Suppressor macrophage treated with lipopolysaccharide for 4 hours (primary cell): ENCODE measurements around the gene STIM2.
A peak's percentile ranks its signal among the peaks of the same experiment; 100 is the strongest.
"Not testable (repeated sequence)": the region's sequence is repeated elsewhere in the genome, so short reads cannot be mapped to it uniquely, and the experiment has no call there.

Experiments used
- DNase-seq: peaks from one replicate; pipeline ENCODE4 v3.0.0-alpha.2; 2020

STIM2 gene

GRCh38 chr4:26860157-26860921, at the start of gene STIM2:
Gene STIM2, plus strand, starts transcription at chr4:26860841.
- peak; percentile 98 for DNase-seq

DNA sequence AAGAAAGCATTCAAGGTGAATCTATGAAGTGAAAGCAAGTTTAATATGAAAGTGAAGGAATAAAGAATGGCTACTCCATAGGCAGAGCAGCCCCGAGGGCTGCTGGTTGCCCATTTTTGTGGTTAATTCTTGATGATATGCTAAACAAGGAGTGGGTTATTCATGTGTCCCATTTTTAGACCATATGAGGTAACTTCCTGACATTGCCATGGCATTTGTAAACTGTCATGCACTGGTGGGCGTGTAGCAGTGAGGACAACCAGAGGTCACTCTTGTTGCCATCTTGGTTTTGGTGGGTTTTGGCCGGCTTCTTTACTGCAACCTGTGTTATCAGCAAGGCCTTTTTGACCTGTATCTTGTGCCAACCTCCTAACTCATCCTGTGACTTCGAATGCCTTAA, 49.1 kb upstream of the STIM2 start:
- DNase-seq = peak; percentile 17

DNA sequence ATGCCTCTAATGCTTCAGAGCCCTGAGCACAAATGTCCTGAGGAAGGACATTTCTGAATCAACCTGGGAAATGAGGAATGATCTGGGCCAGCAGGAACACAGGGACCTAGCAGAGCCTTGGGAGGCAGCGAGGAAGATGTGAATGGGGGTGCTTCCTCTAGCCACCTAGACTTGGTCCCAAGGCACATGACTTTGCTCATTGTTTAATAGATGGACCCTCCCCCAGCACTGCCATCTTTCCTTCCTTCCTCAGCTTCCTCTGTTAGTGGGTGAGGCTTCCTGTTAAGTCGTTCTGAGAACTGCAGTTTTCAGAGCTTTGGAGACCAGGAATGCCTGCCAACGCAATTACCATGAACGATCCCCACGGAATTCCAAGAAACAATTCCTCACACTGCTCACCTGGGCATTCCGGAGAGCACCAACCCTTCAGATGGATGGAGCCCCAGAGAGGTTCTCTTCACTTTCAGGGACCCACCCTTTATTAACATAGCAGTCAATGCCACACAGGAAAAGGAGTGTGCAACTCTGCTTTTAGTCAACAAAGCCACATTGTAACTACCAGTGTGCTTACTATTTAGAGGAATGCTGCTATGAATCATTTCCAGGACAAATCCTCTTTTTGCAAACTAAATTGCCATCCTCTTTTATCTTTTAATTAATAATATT, 48.5 kb upstream of the STIM2 start:
- DNase-seq = no peak

DNA sequence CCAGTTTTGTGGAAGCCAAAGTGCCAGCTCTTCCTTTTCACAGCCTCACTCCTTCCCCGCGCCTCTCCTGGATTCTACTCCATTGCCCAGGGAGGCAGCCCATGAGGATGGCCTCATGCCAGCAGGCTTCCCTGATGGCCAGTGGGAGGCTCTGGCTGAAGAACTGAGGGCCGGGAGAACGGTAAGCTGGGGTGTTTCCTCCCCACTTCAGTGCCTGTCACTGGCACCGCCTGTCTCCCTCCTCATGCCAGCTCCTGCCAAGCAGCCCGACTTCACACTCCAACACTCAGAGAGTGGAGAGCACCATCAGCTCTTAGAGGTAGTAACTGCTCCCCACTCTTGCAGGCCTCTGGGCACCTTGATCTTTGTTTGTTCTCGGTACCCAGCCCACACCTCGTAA, 46.9 kb upstream of the STIM2 start:
- no peak for DNase-seq

DNA sequence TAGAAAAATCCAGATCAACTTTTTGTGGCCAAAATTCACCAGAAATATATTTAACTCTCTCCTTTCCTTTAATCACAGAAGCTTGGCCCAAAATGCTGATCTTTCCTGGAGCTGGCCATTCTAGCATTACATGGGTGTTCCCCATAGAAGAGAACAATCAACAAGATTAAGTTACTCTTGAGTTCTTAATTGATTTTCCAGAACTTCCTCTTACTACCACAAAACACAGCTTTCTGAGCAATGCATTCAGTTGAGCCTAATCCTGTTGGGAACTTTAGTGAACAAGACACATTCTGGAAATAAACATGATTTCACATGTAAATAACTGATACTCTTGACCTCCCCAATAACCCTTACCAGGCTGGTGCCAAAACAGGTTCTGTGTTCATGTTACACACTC, 45.4 kb upstream of the STIM2 start:
- DNase-seq = no peak

GRCh38 chr4:26815706-26816105, 44.9 kb upstream of the STIM2 start:
- no peak for DNase-seq

DNA sequence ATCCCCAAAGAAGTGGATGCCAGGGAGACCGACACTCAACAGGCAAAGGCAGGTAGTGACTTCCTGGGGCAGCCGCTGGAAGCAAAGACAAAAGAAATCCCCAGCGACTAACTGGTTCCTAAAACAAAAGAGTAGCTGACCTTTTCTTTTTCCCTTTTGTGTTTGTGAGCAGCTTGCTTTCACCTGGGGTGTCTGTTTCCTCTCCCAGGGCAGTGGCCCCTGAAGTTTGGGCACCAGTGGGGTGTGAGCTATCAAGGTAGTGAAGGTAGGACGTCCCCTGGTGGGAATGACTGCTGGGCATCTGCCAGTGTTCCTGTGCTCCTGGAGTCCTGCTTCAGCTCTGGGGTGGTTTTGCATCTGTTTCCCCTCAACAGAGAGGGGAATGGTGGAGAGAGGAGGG, 41.6 kb upstream of the STIM2 start:
- DNase-seq = no peak

GRCh38 chr4:26819478-26820095, 41.1 kb upstream of the STIM2 start:
- no peak for DNase-seq

DNA sequence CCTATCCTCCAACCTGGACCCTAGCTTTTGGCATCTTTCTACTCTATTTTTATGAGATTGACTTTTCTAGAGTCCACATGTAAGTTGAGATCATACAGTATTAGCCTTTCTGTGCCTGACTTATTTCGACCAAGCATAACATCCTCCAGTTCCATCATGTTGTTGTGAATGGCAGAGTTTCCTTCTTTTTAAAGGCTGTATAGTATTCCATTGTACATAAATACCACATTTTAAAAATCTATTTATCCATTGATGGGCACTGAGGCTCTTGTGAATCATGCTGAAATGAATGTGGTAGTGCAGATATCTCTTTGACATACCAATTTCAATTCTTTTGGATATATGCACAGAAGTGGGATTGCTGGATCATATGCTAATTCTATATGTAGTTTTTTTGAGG, 40.3 kb upstream of the STIM2 start:
- no peak for DNase-seq

DNA sequence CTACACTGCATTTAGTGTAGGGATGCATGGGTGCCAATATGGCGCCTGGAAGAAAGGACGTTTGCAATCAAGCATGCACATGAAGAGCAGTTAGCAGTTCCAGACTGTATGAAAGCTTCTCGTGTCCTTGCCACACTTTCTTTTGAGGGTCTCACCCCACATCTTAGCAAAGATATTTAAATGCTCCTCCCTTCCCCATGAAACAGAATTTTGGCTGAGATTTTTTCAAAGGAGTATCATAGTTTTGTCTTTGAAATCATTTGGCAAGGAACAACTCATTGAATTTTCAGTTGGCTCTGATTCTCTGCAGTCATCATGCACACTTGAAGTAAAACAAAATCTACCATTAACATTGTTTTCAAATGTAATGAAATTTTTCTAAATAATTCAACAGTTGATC, 39.6 kb upstream of the STIM2 start:
- DNase-seq = no peak

DNA sequence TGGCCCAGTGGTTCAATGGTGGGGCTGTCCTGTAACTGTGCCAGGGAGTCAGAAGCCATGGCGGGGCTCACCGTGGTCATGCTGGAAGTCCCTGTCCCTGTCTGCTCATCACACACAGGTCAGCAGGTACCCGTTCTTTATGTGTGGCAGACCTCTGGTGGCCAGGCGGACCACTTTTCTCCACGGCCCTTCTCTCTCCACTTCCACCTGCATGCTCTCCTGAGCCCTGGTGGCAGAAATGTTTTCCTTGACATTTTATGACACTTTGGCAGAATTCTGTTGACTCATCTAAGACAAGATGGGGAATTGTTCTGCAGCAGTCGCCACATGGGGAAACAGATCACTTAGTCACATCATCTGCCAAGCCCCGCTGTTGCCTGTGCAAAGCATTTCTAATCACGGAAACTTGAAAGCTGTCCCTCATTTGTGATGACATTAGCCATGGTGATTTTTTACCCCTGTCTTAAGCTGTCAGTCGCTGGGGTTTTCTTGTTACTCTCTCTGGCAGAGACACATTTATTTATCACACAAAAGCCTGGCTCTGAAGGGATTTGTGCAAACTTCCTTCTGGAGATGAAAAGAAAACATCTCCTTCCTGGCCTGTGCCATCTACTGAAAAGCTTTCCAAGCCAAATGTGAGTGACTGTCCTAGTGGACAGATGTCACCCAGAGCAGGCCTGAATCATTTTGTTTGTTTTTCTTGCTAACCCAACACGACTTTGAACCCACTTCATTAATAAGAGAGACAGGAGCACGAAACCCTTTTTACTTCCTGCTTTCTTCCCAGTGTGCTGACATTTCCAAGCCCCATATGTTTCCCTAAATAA, 38.8 kb upstream of the STIM2 start:
- DNase-seq = peak; percentile 72

DNA sequence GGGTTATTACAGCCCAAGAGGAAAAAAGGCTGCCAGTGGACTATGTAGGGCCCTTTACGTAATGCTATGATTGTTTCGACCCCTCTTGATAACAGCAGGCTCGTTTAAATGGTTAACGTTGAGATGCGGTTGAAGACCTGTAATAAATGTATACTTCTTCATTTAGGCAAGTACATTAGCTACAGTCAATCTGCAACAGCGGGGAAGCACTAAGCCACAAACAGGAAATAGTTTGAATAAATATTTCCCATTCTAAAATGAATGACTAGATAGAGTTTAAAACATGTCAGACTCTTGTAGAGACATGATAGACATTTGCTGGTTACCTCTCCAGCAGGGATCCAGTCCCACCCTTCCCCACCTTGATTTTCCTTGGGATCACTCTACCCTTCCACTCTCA, 38.1 kb upstream of the STIM2 start:
- peak; percentile 45 for DNase-seq

- not testable (repeated sequence) for DNase-seq
Observed at GRCh38 chr4:26822974-26823373, 37.7 kb upstream of the STIM2 start.

DNA sequence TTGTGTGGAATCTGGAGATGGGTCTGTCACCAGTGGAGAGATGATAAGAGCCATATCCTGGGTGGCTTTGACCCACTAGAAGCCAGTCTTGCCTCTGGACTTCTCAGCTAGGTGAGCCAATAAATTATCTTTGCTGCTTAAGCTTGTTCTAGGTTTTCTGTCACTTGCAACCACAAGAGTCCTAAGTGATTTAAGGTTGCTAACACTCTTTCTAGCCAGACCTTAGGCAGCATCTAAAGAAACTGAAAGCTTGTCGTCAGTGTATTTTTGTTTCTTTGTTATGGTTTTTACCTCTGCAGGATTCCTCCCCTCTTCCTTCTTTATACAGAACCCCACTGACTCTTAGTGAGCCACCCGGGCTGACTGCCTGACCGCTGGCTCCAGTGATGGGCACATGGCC, 37.1 kb upstream of the STIM2 start:
- no peak for DNase-seq

DNA sequence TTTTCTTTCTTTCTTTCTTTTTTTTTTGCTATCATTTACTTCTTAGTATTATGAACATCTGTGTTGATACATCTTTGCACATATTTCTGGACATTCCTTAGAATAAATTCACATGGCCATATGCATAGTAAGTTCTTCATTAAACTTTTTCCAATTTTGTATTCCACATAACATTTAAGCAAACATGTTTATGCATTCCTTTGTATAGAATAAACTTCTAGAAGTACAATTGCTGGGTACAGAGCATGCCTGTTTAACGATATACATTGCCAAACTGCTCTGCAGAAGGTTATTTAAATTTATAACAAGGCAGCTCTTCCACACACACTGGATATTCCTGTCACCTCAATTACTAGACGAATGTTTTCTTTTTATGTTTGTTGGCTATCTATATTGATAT, 36.0 kb upstream of the STIM2 start:
- no peak for DNase-seq

DNA sequence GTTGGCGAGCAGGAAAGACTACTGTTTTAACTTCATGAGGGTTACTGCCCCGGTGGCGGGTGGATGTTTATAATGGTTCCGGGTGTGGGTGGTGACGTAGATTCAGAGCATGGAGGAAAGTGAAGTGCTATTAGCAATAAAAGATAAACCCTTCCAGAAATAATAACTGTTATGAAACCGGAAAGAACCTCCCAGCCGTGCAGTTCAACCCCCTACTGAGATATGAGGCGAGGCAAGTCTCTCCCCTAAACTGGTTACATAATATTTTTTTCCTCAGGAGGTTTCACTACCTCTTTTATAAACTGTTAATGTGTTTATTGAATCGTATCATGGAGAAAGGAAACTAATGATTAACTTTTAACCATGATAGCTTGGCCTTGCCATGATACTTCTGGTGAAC, 33.9 kb upstream of the STIM2 start:
- DNase-seq = peak; percentile 79

DNA sequence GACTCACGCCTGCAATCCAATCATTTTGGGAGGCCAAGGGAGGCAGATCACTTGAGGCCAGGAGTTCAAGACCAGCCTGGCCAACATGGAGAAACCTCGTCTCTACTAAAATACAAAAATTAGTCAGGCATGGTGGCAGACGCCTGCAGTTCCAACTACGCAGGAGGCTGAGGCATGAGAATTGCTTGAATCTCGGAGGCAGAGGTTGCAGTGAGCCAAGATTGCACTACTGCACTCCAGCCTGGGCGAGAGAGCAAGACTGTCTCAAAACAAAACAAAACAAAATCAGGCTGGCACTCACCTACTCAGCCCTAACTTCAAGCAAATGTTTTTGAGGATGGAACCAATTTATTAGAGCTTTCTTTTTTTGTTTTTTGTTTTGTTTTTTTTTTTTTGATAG, 33.3 kb upstream of the STIM2 start:
- not testable (repeated sequence) for DNase-seq

GRCh38 chr4:26827798-26828197, 32.8 kb upstream of the STIM2 start:
- no peak for DNase-seq

DNA sequence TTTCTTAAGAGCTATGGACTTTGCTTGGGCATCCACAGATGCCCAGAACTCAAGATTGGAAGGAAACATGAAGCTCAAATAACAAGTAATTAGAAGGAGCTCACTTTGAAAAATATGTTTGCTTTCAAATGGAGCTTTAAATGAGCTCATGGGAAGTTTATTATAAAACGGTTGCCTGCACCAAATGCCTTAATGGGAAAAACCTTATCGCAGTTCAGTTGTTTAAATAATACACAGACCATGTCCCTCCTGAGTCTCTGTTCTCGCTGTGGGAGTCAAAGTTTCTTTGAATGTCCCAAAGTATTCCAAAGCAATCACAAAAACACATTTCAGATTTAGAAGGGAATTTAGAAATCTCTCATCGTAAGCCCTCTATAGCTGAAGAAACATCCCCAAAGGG, 31.6 kb upstream of the STIM2 start:
- DNase-seq = no peak

DNA sequence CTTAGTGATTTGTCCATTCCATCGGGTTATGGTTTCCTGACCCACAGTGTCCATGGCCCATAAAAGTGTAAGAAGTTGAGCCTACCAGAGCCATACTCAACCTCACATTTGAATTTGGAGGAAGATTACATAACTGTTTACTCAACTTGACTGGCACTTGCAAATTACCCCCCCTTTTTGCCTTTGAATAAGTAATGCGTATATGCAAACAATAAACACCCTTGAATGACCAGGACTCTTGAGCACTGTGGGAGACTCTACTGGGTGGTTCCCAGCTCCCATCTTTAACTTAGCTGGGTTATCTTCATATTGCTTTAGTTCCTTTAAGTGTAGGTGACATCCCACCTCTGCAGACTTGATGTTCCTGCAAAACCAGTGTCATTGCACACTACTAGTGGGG, 30.6 kb upstream of the STIM2 start:
- no peak for DNase-seq

GRCh38 chr4:26830701-26831100, 29.9 kb upstream of the STIM2 start:
- DNase-seq = no peak

DNA sequence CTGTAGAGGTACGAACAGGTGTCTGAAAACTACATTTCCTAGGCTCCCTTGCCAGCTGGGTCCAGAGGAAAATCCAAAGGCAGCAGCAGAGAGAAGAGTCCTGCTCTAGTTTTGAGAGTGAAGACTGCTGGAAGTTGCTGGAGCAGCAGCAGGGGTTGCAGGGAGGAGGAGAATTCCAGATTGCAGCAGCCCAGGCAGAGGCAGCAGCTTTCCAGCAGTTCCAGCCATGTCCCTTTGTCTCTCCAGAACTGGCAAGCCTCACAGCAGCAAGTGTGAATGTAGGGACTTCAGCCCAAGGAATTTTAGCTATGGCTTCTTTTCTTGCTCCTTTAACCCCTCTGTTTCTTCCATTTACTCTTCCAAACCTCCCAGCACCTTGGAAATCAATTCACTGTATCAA, 24.1 kb upstream of the STIM2 start:
- no peak for DNase-seq
